HG03378 (cell line): Measurements from ENCODE around the gene VAV1.
"Not testable (repeated sequence)": the region's sequence is repeated elsewhere in the genome, so short reads cannot be mapped to it uniquely, and the experiment has no call there.

Source experiments
- ATAC-seq: cut with Tn5 transposase; IDR thresholded peaks from one replicate; pipeline ENCODE4 v1.9.1; 2021; ENCODE audit warnings: mild to moderate bottlenecking, moderate library complexity; ENCODE audit not compliant: unreplicated experiment

The VAV1 gene

DNA sequence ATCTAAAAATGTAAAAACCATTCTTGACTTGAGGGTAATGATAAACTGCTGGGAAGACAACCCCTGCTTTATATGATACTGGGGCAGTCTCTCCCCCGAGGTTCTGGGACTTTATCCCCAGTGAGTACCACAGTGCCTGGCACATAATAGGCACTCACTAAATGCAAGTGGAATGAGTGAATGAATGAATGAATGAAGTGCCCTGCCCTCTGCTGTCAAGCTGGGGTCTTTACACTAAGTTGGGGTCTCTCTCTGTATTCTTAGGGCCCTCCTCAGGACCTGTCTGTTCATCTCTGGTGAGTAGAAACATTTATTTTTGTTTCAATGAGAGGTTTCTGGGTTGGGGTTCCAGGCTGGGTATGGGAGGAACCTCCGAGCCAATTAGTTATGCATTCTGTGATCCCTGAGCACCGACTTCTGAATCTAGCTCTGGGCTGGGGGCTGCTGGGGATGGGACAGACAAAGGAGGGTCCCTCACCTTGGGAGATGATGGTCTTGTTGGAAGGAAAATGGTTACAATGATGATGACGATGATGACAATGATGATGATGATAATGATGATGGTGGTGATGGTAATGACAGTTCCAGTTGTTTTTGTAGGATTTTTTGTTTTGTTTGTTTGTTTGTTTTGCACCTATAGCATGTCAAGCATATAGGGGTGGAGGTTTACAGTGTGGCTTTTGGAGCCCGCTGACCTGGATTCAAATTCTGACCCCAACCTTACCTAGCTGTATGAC lies 70.5 kb downstream of the VAV1 start:
- no peak for ATAC-seq

DNA sequence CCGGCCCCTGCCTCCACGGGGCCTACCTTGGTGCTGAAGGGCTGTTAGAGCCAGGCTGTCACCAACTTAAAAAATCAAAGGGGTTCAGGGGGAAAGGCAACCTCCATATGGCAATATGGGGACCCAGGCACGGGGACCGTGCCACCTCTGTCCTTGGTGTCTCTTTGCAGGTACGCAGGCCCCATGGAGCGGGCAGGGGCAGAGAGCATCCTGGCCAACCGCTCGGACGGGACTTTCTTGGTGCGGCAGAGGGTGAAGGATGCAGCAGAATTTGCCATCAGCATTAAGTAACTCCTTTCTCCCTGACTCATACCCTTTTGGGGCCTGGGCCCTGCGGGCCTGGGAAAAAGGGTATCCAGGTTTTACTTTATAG lies 75.3 kb downstream of the VAV1 start:
- no peak for ATAC-seq

DNA sequence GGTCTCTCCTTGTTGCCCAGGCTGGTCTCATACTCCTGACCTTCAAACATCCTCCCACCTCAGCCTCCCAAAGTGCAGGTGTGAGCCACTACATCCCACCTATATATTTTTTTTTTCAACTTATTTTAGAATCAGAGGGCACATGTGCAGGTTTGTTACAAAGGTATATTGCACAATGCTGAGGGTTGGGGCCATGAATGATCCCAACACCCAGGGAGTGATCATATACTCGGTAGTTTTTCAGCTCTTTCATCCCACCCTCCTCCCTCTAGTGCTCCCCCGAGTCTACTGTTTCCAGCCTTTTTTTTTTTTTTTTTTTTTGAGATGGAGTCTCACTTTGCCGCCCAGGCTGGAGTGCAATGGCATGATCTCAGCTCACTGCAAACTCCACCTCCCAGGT lies 76.5 kb downstream of the VAV1 start:
- ATAC-seq, result no peak

DNA sequence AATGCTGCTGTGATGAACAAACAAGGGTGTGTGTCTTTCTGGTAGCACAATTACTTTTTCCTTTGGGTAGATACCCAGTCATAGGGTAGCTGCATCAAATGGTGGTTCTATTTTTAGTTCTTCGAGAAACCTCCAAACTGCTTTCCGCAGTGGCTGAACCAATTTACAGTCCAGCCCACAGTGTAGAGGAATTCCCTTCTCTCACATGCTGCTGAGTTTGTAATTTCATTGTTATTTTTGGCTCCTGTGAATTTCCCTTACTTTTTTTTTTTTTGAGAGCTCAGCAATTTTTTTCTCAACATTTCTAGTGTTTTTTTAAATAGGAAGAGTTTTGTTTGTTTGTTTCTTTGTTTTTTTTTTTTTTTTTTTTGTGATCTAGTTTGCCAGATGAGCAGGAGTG lies 77.4 kb downstream of the VAV1 start:
- no peak for ATAC-seq

DNA sequence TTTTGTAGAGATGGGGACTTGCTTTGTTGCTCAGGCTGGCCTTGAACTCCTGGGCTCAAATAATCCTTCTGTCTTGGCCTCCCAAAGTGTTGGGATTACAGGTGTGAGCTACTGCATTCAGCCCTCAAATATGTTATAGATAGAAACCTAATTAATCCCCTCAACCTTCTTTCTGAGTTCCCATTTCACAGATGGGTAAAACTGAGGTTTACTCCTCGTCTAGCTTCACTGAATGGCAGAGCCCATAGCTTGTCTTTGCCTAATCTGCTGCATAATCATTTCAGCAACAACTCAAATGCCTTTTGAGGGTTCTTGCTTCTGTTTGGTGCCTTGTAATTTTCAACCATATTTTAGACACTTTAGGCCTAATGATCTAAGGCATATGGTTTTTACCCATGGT lies 78.9 kb downstream of the VAV1 start:
- no peak for ATAC-seq

DNA sequence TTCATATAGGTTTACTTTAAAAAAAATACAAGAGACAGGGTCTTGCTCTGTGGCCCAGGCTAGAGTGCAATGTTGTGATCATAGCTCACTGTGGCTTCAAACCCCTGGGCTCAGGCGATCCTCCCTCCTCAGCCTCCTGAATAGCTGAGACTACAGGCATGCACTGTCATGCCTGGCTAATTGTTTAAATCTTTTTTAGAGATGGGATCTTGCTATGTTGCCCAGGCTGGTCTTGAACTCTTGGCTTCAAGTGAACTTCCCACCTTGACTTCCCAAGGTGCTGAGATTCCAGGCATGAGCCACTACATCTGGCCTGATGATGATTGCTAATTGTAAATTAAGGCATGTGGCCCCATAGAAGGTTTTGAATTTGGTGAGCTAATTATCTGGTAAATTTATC lies 79.5 kb downstream of the VAV1 start:
- ATAC-seq, result no peak

DNA sequence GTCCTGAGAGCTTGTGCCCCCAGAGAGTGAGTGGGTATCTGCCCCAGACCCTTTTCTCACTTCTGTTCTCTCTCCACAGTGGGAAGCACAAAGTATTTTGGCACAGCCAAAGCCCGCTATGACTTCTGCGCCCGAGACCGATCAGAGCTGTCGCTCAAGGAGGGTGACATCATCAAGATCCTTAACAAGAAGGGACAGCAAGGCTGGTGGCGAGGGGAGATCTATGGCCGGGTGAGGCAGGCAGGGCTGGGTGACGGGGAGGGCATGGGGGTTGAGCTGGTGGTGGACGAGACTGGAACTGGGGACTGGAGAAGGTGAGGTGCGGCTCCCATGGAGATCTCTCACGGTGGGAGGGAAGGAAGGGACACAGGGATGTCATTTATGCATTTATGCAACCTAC lies 81.4 kb downstream of the VAV1 start:
- ATAC-seq, result no peak

DNA sequence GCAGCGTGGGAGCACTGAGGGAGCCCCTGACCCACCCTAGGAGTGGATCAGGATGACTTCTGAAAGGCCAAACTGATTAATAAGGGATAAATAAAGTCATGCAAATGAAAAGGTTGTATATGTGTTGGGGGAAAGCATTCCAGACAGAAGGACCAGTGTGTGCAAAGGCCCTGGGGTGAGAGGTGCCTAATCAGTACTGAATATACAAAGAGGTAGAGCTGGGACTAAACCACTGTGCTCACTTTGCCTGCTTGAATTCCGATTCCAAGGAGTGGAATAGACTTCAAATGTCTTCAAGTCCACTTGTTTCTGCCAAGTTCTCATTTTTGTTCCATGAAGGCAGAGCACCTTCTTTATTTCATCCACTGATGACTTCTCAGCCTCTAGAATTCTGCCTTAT lies 82.2 kb downstream of the VAV1 start:
- no peak for ATAC-seq

DNA sequence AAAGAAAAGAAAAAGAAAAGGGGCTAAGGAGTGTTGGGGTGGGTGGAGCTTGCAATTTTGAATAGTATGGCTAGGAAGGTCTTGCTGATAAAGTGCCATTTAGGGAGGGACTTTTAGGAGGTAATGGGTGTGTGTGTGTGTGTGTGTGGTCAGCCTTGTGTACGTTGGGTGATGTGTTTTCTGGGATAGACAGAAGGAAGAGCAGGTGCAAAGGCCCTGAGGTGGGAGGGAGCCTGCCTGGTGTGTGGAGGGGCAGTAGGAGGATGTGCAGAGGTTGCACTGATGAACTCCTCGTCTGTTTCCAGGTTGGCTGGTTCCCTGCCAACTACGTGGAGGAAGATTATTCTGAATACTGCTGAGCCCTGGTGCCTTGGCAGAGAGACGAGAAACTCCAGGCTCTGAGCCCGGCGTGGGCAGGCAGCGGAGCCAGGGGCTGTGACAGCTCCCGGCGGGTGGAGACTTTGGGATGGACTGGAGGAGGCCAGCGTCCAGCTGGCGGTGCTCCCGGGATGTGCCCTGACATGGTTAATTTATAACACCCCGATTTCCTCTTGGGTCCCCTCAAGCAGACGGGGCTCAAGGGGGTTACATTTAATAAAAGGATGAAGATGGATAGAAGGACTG lies 84.4 kb downstream of the VAV1 start:
- ATAC-seq, result no peak

DNA sequence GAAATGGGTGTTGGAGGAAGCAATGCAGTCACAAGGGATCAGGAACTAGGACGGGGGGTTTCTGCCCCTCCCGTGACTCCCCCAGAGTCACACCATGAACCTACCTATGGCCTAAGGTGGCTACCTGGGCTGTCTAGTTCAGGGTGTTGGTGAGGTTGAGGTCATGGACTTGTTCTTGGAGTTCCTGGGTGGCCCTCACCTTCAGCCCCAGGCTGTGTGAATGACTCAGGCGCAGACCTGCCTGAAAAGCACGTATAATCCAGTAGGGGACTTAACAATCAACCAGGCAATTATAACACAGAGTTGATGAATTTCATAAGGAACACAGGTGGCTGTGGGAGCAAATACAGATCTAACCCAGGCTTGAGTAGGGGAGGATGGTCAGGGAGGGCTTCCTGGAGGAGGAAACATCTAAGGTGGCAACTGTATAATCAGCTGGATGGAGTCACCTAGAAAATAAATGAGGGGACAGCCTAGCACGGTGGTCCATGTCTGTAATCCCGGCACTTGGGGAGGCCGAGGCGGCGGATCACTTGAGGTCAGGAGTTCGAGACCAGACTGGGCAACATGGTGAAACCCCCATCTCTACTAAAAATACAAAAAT lies 89.3 kb downstream of the VAV1 start:
- ATAC-seq, result no peak

DNA sequence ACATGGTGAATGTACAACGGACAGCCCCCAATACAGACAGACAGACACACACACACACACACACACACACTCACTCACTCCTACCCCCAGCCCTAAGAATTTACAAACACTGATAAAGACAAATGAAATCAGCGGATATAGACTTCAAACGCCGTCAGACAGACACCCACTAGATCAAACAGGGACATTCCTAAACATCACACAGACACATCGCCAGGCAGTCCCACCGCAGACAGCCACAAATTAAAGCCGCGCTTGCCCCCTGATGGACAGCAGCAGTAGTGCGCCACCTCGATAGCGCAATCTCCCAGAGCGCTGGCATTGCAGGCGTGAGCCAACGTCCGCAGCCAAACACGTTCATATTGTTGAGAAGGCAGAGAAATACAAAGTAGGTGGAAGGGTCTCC lies 90.2 kb downstream of the VAV1 start:
- ATAC-seq, result peak; percentile 68

DNA sequence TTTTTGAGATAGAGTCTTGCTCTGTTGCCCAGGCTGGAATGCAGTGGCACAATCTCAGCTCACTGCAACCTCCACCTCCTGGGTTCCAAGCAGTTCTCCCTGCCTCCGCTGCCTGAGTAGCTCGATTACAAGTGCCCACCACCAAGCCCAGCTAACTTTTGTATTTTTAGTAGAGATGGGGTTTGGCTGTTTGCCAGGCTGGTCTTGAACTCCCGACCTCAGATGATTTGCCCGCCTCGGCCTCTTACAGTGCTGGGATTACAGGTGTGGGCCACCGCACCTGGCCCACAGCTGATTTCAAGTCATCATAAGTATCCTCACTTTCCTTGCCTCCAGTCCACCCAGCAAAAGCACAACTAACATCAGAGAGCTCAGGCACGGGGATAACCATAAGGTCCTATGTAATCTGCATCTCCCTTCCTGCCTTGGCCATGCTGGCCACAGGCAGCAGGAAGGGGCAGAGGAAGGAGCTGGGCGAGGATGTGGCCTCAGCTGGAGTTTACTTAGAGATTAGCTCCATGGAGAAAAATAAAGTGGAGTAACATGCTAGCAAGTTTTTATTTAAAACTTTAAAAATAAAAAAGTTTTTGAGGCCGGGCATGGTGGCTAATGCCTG lies 91.9 kb downstream of the VAV1 start:
- ATAC-seq, result no peak

DNA sequence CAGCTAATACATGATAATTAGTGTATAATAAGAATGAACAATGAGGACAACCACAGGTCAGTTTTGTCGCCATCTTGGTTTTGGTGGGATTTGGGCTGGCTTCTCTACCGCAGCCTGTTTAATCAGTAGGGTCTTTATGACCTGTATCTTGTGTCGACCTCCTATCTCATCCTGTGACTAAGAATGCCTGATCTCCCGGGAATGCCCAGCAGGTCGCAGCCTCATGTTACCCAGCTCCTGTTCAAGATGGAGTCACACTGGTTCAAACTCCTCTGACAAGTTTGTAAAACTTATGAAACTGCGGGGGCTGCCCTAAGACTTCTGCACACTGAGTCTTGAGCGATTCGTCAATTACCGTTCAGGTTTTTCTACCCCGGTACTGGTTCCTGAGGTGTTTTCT lies 93.3 kb downstream of the VAV1 start:
- no peak for ATAC-seq

DNA sequence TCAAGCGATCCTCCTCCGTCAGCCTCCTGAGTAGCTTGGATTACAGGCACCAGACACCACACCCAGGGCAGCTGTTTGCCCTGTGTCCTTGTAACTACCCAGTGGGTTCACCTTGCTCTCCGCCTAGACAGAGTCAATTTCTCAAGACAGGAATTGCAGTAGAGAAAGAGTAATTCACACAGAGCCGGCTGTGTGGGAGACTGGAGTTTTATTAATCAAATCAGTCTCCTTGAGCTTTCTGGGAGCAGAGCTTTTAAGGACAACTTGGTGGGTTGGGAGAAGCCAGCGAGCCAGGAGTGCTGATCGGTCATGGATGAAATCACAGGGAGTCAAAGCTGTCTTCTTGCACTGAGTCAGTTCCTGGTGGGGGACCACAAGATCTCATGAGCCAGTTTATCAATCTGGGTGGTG lies 94.2 kb downstream of the VAV1 start:
- ATAC-seq, result no peak

DNA sequence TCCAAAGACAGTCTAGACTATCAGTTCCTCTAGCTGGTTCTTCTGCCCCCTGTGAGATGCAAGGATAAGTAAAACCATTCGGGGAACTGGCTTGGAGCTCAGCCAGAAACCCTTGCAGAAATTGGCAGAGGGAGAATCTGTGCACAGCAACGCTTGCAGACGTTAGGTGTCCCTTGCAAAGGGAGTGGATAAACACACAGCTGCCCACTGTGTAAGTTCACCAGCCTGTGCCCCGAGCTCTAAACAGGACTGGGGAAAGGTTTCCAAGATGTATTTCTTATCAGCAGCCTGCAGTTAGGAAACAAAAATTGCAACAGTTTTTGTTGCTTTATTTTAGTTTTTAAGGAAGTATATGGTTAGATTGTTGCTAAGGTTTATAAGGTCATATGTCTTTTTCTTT lies 95.8 kb downstream of the VAV1 start:
- ATAC-seq, result no peak

DNA sequence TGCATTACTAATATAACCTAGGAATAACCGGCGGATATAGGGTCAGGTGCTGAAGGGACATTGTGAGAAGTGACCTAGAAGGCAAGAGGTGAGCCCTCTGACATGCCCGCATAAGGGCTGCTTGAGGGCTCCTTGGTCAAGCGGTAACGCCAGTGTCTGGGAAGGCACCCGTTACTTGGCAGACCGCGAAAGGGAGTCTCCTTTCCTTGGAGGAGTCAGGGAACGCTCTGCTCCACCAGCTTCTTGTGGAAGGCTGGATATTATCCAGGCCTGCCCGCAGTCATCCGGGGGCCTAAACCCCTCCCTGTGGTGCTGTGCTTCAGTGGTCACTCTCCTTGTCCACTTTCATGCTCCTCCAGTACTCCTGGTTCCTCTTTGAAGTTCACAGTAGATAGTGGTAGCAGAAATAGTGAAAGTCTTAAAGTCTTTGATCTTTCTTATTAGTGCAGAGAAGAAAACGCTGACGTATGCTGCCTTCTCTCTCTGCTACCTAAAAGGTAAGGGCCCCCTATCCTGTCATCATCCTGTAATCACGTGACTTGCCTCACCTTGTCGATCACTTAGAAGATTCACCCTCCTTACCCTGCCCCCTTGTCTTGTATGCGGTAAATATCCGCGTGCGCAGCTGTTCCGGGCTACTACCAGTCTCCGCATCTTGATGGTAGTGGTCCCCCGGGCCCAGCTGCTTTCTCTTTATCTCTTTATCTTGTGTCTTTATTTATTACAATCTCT lies 96.8 kb downstream of the VAV1 start:
- ATAC-seq, result not testable (repeated sequence)

DNA sequence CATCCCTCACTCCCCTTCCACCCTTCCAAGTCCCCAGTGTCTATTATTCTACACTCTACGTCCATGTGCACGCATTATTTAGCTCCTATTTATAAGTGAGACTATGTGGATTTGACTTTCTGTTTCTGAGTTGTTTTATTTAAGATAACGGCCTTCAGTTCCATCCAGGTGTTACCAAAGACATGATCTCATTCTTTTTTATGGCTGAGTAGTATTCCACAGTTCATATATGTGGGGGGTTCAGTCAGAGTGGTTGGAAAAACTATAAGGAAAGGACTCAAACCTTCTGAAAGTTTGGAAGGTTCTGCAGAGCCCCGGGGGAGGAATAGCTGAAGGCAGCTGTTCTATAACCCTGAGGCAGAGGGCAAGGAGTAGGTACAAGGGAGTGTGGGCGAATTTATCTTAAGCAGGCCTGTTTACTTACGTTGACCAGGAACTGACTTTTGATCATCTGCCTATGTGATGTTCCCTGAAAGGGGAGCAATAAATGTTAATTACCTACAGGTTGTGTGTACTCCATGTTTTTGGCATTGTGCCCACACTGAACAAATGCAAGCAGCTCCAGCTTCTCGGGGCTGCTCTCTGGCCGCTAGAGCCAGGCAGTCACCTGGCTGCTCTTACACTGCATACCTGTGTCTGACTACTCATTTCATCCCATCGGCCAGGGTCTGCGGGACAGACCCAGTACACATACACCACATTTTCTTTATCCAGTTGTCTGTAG lies 101.4 kb downstream of the VAV1 start:
- ATAC-seq, result no peak

DNA sequence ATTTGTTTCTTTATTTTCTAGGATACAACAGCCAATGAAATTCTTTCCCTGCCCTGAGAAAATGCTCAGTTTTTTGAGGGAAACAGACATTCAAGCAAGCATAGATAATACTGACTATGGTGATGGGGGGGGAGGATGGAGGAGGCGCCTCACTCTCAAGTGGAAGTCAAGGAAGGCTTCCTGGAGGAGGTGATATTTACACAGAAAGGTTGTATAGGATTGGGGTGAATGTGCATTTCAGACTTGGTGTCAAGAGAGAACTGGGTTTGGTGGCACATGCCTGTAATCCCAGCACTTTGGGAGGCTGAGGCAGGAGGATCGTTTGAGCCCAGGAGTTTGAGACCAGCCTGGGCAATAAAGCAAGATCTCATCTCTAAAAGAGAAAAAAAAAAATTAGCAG lies 102.7 kb downstream of the VAV1 start:
- ATAC-seq, result no peak

DNA sequence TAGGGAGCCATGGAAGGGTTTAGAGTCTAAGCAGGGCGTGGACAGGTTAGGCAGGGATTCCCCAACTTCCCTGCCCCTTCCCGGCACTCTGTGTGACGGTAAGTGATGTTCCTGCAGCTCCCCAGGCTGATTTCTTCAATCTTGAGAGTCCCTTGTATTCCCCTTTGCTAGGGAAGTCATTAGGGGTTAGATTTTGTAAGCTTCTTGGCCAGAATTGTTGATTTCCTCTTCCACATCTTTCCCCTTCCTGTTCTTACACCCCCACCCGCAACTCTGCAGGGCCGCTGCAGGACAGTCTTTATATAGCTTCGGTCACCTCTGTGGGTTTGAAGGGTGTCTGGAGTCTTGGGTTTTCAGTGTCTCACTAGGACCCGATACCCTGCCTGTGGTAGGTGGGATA lies 104.2 kb downstream of the VAV1 start:
- ATAC-seq, result no peak

DNA sequence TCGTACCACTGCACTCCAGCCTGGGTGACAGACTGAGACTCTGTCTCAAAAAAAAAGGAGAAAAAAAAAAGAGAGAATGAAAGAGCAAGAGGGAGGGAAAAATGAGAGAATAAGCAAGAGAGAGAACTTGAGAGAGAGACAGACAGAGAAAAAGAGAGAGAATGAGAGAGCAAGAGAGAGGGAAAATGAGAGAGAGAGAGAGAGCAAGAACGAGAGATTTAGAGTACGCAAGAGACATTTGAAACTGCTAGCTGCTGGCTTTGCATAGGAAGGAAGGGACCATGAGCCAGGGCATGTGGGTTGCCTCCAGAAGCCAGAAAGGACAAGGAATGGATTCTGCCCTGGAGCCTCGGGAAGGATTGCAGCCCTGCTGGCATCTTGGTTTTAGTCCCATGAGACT lies 105.3 kb downstream of the VAV1 start:
- ATAC-seq, result no peak
